Panc1 (cell line): ENCODE measurements around the gene CYP11A1. TPM values are rescaled to one million over a fixed set of nuclear protein-coding genes. Genes with fewer than 3 reads are reported as not detected.

Source experiments
- ATAC-seq: fragments of 200-7000 bp; cut with Tn5 transposase; 2 replicates; pipeline ENCODE4 v1.9.1; 2020; ENCODE audit warnings: mild to moderate bottlenecking, moderate library complexity
- BruUV-seq: library from RNA; stranded (reverse); fragments of 400-500 nt; replicated peaks from 2 replicates; lab custom pipeline; 2021; lab: Mats Ljungman, UMichigan
- CTCF ChIA-PET: fragments of 300-600 bp; sonication (Branson Sonifier 250); formaldehyde crosslinking; loops from one replicate; lab custom pipeline; 2022; ENCODE audit warnings: antibody characterized with exemption; lab: Charles Lee
- POLR2A ChIA-PET: fragments of 300-600 bp; sonication (Branson Sonifier 250); formaldehyde crosslinking; loops from one replicate; lab custom pipeline; 2022; ENCODE audit warnings: antibody characterized with exemption; lab: Charles Lee
- DNase-seq: peaks from one replicate; pipeline ENCODE4 v3.0.0-alpha.2; 2010; ENCODE audit warnings: low read depth, low spot score
- H3K27ac ChIP-seq: 2 replicates; pipeline ENCODE4 v1.5.1; 2011; ENCODE audit warnings: mild to moderate bottlenecking, low read length, inconsistent platforms
- H3K27me3 ChIP-seq: fragments of 200-500 bp; sonication (Bioruptor generic); 2 replicates; pipeline ENCODE4 v1.6.0; 2014; ENCODE audit warnings: low read length, inconsistent platforms; ENCODE audit not compliant: control insufficient read depth, insufficient read depth
- H3K36me3 ChIP-seq: fragments of 200-500 bp; sonication (Bioruptor generic); 2 replicates; pipeline ENCODE4 v1.5.1; 2014; ENCODE audit warnings: inconsistent platforms, mild to moderate bottlenecking, low read length, moderate library complexity; ENCODE audit not compliant: control insufficient read depth, insufficient read depth
- H3K4me1 ChIP-seq: 2 replicates; pipeline ENCODE4 v1.5.1; 2011; ENCODE audit warnings: inconsistent platforms, mild to moderate bottlenecking, low read length, moderate library complexity; ENCODE audit not compliant: control insufficient read depth, insufficient read depth
- H3K4me3 ChIP-seq, 2 experiments: 2 replicates each; pipeline ENCODE4 v1.5.1; 2011 to 2012; ENCODE audit warnings: low read depth in 2 of 2, low read length in 2 of 2, mild to moderate bottlenecking in 2 of 2, inconsistent platforms in 1 of 2, moderate library complexity in 1 of 2
- H3K9me3 ChIP-seq: fragments of 200-500 bp; sonication (Bioruptor generic); 2 replicates; pipeline ENCODE4 v1.5.1; 2014; ENCODE audit warnings: low read depth, mild to moderate bottlenecking, inconsistent platforms, low read length, moderate library complexity; ENCODE audit not compliant: control insufficient read depth, insufficient read depth
- POLR2AphosphoS5 ChIP-seq: IDR thresholded peaks from 2 replicates; pipeline ENCODE4 v1.6.1; 2012; ENCODE audit warnings: mild to moderate bottlenecking, low read depth, low read length, moderate library complexity
- SIN3A ChIP-seq: IDR thresholded peaks from 2 replicates; pipeline ENCODE4 v1.6.1; 2012; ENCODE audit warnings: low read depth, mild to moderate bottlenecking, low read length, moderate library complexity, borderline replicate concordance; ENCODE audit not compliant: insufficient read depth
- TCF7L2 ChIP-seq: IDR thresholded peaks from 2 replicates; pipeline ENCODE4 v1.6.1; 2011; ENCODE audit warnings: mild to moderate bottlenecking, low read depth, low read length, inconsistent platforms
- in situ Hi-C: cut with HindIII; loops from 2 replicates; pipeline ENCODE4 v1.10.0; 2016; ENCODE audit warnings: low sequenced_read_pairs, low pct_unique_long_range_greater_than_20kb
- intact Hi-C: fragments of 100-400 bp; cut with micrococcal nuclease; formaldehyde crosslinking; loops from one replicate; pipeline ENCODE4 v1.10.0; 2022; ENCODE audit not compliant: unreplicated experiment
- total RNA-seq: library from RNA; stranded (reverse); gene quantifications from one replicate; pipeline ENCODE4 v1.2.1, GENCODE V29; 2021; ENCODE audit not compliant: unreplicated experiment
- TF ChIP-seq, protein P1 (sequence below): fragments of 450-650 bp; IDR thresholded peaks from 2 replicates; pipeline ENCODE4 v1.5.1; 2017; ENCODE audit warnings: mild to moderate bottlenecking

CYP11A1 gene
- total RNA-seq, 1 experiment from 2014 or later: 0.57 TPM

DNA sequence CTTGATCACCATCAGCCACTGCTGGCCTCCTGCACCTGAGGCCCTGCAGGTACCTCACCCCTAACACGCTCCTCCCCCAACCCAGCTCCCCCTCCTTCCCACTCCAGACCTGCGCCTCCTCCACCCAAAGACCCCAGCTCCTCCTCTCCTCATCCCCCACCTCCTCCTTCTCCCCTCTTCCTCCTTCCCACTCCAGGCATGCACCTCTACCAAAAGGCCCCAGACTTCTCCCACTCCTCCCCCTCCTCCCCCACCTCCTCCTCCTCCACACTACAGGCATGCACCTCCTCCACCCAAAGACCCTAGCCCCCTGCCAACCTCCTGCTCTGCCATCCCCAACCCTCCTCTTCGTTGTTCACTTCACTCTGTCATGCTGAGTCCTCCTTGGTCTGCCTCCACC, 42.7 kb downstream of the CYP11A1 start:
- no peaks in the 10 kb centered on the region for H3K27me3 ChIP-seq
- DNase-seq: no peak
- no peaks in the 10 kb centered on the region for H3K9me3 ChIP-seq
- intact Hi-C loops: no loop called here
- H3K4me3 ChIP-seq: no peak overlapping the region
- ATAC-seq: no peak
- TF ChIP-seq TCF7L2 (no peak), SIN3A (no peak), POLR2AphosphoS5 (no peak)
- TF ChIP-seq, protein P1, sequence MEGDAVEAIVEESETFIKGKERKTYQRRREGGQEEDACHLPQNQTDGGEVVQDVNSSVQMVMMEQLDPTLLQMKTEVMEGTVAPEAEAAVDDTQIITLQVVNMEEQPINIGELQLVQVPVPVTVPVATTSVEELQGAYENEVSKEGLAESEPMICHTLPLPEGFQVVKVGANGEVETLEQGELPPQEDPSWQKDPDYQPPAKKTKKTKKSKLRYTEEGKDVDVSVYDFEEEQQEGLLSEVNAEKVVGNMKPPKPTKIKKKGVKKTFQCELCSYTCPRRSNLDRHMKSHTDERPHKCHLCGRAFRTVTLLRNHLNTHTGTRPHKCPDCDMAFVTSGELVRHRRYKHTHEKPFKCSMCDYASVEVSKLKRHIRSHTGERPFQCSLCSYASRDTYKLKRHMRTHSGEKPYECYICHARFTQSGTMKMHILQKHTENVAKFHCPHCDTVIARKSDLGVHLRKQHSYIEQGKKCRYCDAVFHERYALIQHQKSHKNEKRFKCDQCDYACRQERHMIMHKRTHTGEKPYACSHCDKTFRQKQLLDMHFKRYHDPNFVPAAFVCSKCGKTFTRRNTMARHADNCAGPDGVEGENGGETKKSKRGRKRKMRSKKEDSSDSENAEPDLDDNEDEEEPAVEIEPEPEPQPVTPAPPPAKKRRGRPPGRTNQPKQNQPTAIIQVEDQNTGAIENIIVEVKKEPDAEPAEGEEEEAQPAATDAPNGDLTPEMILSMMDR: no peak
- in situ Hi-C loops: no loop called here
- CTCF ChIA-PET: interaction anchor here (0.6 kb wide), 1 partner anchor 258 kb away, joined by 3 read pairs; no protein-coding TSS in a partner anchor
- no peak overlapping the region for H3K27ac ChIP-seq
- H3K4me1 ChIP-seq: no peaks in the 10 kb centered on the region
- POLR2A ChIA-PET: no interaction called here
- H3K36me3 ChIP-seq: no peaks in the 10 kb centered on the region
- no TSS peak for BruUV-seq

- in situ Hi-C loops: no loop called here
- POLR2A ChIA-PET: interaction anchor here (0.6 to 1.1 kb wide), 3 partner anchors 15 to 269 kb away, joined by 3 to 10 read pairs (median 3); no protein-coding TSS in a partner anchor
- no peak overlapping the region for H3K27ac ChIP-seq
Observed at GRCh38 chr15:74322558-74323180, 44.8 kb downstream of the CYP11A1 start.

More at GRCh38 chr15:74322558-74323180, 44.8 kb downstream of the CYP11A1 start:
- Histone ChIP-seq H3K4me3 (no peak overlapping the region), H3K9me3 (no peaks in the 10 kb centered on the region), H3K36me3 (no peaks in the 10 kb centered on the region), H3K27me3 (no peaks in the 10 kb centered on the region), H3K4me1 (no peaks in the 10 kb centered on the region; the same call in 1 of the 2 replicates)
- CTCF ChIA-PET: interaction anchor here (0.6 to 1.5 kb wide), 10 partner anchors 8 to 279 kb away, joined by 3 to 16 read pairs (median 5); no protein-coding TSS in a partner anchor
- peak; percentile 50 for DNase-seq
- intact Hi-C loops: no loop called here
- peak; percentile 92 for ATAC-seq
- TF ChIP-seq, protein P1: peak; percentile 95
- no peak for TF ChIP-seq SIN3A
- BruUV-seq: no TSS peak
